Measurements from ENCODE around the gene SUSD6. TPM values are rescaled to one million over a fixed set of nuclear protein-coding genes. Genes with fewer than 3 reads are reported as not detected.
"Not testable (repeated sequence)": the region's sequence is repeated elsewhere in the genome, so short reads cannot be mapped to it uniquely, and the experiment has no call there.

The SUSD6 gene
- total RNA-seq, 1 donor from 2014 or later: 20.8 TPM

GRCh38 chr14:69636718-69637480 lies 25.5 kb downstream of the SUSD6 start:
- intact Hi-C loops (cut with DNase I): no loop called here
- DNase-seq (no peak), ATAC-seq (ENCODE audit: poor library complexity) (peak; percentile 6)

- DNase-seq (peak; percentile 59), ATAC-seq (ENCODE audit: poor library complexity) (peak; percentile 64)
- intact Hi-C loops (cut with DNase I): no loop called here
Measured at GRCh38 chr14:69637503-69638031, 26.2 kb downstream of the SUSD6 start.

- DNase-seq (no peak), ATAC-seq (ENCODE audit: poor library complexity) (no peak)
- intact Hi-C loops (cut with DNase I): no loop called here
Measured at GRCh38 chr14:69640931-69641330, 29.5 kb downstream of the SUSD6 start.

GRCh38 chr14:69642212-69642793 lies 30.9 kb downstream of the SUSD6 start:
- ATAC-seq (ENCODE audit: poor library complexity); intact Hi-C loops (cut with DNase I); DNase-seq: not testable (repeated sequence)

- intact Hi-C loops (cut with DNase I): no loop called here
- ATAC-seq (ENCODE audit: poor library complexity): peak; percentile 67
- no peak for DNase-seq
Measured at GRCh38 chr14:69643430-69644200, 32.2 kb downstream of the SUSD6 start.

- ATAC-seq (ENCODE audit: poor library complexity): no peak
- no peak for DNase-seq
- intact Hi-C loops (cut with DNase I): no loop called here
Measured at GRCh38 chr14:69644814-69645213, 33.4 kb downstream of the SUSD6 start.

GRCh38 chr14:69647213-69647612 lies 35.8 kb downstream of the SUSD6 start:
- intact Hi-C loops (cut with DNase I): no loop called here
- no peak for ATAC-seq (ENCODE audit: poor library complexity)
- no peak for DNase-seq

GRCh38 chr14:69647642-69648041 lies 36.2 kb downstream of the SUSD6 start:
- intact Hi-C loops (cut with DNase I): not testable (repeated sequence)

GRCh38 chr14:69648480-69649451 lies 37.4 kb downstream of the SUSD6 start:
- ATAC-seq (ENCODE audit: poor library complexity) (peak; percentile 25), DNase-seq (no peak)
- intact Hi-C loops (cut with DNase I): no loop called here

More at GRCh38 chr14:69647642-69648041, 36.2 kb downstream of the SUSD6 start:
- ATAC-seq (ENCODE audit: poor library complexity); DNase-seq: not testable (repeated sequence)

- DNase-seq (no peak), ATAC-seq (ENCODE audit: poor library complexity) (peak; percentile 4)
- intact Hi-C loops (cut with DNase I): no loop called here
Measured at GRCh38 chr14:69650948-69651369, 39.6 kb downstream of the SUSD6 start.

GRCh38 chr14:69651664-69652063 lies 40.3 kb downstream of the SUSD6 start:
- ATAC-seq (ENCODE audit: poor library complexity): no peak
- DNase-seq: no peak
- intact Hi-C loops (cut with DNase I): no loop called here

GRCh38 chr14:69652942-69653684 lies 41.7 kb downstream of the SUSD6 start:
- intact Hi-C loops (cut with DNase I): no loop called here
- ATAC-seq (ENCODE audit: poor library complexity): peak; percentile 26
- DNase-seq: no peak

GRCh38 chr14:69654116-69654515 lies 42.7 kb downstream of the SUSD6 start:
- intact Hi-C loops (cut with DNase I): no loop called here
- no peak for ATAC-seq (ENCODE audit: poor library complexity)
- DNase-seq: no peak

GRCh38 chr14:69657950-69658355 lies 46.6 kb downstream of the SUSD6 start:
- ATAC-seq (ENCODE audit: poor library complexity) (peak; percentile 50), DNase-seq (no peak)
- intact Hi-C loops (cut with DNase I): no loop called here

- ATAC-seq (ENCODE audit: poor library complexity): no peak
- intact Hi-C loops (cut with DNase I): no loop called here
- no peak for DNase-seq
Measured at GRCh38 chr14:69658664-69659261, 47.4 kb downstream of the SUSD6 start.

- ATAC-seq (ENCODE audit: poor library complexity): no peak
- no peak for DNase-seq
- intact Hi-C loops (cut with DNase I): no loop called here
Measured at GRCh38 chr14:69660344-69661193, 49.2 kb downstream of the SUSD6 start.

All from Right ventricle myocardium superior (tissue), 1 donor.